HG03196 (cell line): ENCODE data around the gene BID.
A peak's percentile ranks its signal among the peaks of the same experiment; 100 is the strongest.
"Not testable (repeated sequence)": the region's sequence is repeated elsewhere in the genome, so short reads cannot be mapped to it uniquely, and the experiment has no call there.

Source experiments
- ATAC-seq: cut with Tn5 transposase; IDR thresholded peaks from one replicate; pipeline ENCODE4 v1.9.1; 2021; ENCODE audit not compliant: unreplicated experiment

The BID gene

GRCh38 chr22:17770180-17771077 lies 3.8 kb downstream of the BID start:
- ATAC-seq = no peak

- ATAC-seq = no peak
Measured at GRCh38 chr22:17769716-17770082, 4.6 kb downstream of the BID start.

GRCh38 chr22:17769013-17769715 lies 5.1 kb downstream of the BID start:
- ATAC-seq = no peak

GRCh38 chr22:17767233-17768065 lies 6.8 kb downstream of the BID start:
- peak; percentile 59 for ATAC-seq

GRCh38 chr22:17764852-17765251 lies 9.4 kb downstream of the BID start:
- ATAC-seq = not testable (repeated sequence)

- no peak for ATAC-seq
Measured at GRCh38 chr22:17764036-17764435, 10.2 kb downstream of the BID start.

GRCh38 chr22:17763442-17763841 lies 10.8 kb downstream of the BID start:
- not testable (repeated sequence) for ATAC-seq

GRCh38 chr22:17761138-17761488 lies 13.2 kb downstream of the BID start:
- ATAC-seq = no peak

- ATAC-seq = no peak
Measured at GRCh38 chr22:17754233-17754925, 19.9 kb downstream of the BID start.

- no peak for ATAC-seq
Measured at GRCh38 chr22:17753401-17753989, 20.8 kb downstream of the BID start.

- ATAC-seq = no peak
Measured at GRCh38 chr22:17751596-17751995, 22.7 kb downstream of the BID start.

GRCh38 chr22:17749605-17750395 lies 24.5 kb downstream of the BID start:
- ATAC-seq = no peak

GRCh38 chr22:17748555-17749353 lies 25.5 kb downstream of the BID start:
- no peak for ATAC-seq

- ATAC-seq = no peak
Measured at GRCh38 chr22:17746916-17747315, 27.4 kb downstream of the BID start.

GRCh38 chr22:17744430-17744829 lies 29.8 kb downstream of the BID start:
- ATAC-seq = no peak

GRCh38 chr22:17743661-17744411 lies 30.4 kb downstream of the BID start:
- no peak for ATAC-seq

- no peak for ATAC-seq
Measured at GRCh38 chr22:17742527-17742902, 31.8 kb downstream of the BID start.

GRCh38 chr22:17741866-17742526 lies 32.3 kb downstream of the BID start:
- ATAC-seq = no peak
